Raji (cell line): ENCODE measurements around the gene AIRE.

Source experiments
- POLR2A ChIP-seq: IDR thresholded peaks from 2 replicates; pipeline ENCODE4 v1.6.1; 2011; ENCODE audit warnings: low read depth, low read length, control low read depth; ENCODE audit not compliant: insufficient read depth

The AIRE gene

DNA sequence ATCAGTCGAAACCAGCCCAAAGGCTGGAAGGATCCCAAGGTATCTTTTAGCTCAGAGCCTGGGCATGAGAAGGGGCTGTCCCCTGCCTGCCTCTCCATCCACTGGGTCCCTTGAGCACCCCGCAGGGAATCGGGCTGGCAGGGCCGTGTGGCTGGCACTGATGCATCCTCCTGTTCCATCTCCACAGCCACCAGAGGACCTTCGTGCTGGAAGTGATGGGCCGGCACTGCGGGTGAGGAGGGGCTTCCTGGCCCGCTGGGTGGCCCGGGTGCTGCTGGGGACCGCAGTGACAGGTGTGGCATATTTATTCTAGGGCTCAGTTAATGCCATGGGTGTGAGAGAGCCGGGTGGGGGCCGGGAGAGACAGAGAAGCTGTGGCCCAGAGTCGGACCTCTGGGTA lies 27.8 kb downstream of the AIRE start:
- no peak for TF ChIP-seq POLR2A

DNA sequence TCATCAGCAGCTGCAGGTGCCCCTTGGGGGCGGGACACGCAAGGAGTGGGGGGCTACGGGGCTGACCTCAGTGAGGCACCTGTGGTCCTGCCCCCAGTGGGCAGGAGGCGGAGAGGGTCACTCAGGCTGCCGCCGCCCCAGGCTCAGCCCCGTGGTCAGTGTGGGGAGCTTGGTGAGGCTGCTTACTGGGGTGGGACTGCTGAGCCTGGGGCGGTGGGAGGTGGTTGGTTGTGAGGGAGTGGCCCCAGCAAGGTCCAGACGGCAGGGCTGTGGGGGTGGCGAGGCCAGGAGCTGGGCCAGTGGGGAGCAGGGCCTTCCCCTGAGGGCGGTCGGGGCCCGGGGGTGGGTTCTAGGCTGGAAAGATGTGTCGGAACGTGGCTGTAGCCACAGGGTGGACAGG lies 28.5 kb downstream of the AIRE start:
- no peak for TF ChIP-seq POLR2A

- no peak for TF ChIP-seq POLR2A
These were observed 28.9 kb downstream of the AIRE start for GRCh38 chr21:44314561-44314960.

- TF ChIP-seq POLR2A = no peak
These were observed 30.1 kb downstream of the AIRE start for GRCh38 chr21:44315691-44316203.

DNA sequence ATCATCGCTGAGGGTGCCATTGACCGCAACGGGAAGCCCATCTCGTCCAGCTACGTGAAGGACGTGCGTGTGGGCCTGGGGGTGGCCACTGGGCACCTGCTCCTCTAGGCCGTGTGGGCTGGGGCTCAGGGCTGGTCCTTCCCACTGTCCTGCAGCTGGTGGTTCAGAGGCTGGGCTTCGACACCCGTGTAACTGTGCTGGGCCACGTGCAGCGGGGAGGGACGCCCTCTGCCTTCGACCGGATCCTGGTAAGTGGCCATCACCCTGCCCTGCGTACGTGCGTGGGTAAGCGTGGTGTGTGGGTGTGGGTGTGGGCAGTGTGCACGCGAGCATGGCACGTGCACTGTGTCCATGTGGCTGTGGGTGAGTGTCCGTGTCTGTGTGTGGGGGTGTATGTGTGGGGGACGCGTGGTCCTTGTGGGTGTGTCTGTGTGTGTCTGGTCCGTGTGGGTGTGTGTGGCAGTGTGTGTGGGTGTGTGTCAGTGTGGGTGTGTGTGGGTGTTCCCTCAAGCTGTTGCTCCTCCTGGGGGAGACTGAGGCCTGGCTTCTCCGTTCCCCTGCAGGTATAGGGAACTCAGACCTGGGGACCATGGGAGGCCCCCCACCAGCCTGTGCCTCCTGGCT lies 30.7 kb downstream of the AIRE start:
- TF ChIP-seq POLR2A = no peak

GRCh38 chr21:44317241-44317782 lies 31.6 kb downstream of the AIRE start:
- no peak for TF ChIP-seq POLR2A

DNA sequence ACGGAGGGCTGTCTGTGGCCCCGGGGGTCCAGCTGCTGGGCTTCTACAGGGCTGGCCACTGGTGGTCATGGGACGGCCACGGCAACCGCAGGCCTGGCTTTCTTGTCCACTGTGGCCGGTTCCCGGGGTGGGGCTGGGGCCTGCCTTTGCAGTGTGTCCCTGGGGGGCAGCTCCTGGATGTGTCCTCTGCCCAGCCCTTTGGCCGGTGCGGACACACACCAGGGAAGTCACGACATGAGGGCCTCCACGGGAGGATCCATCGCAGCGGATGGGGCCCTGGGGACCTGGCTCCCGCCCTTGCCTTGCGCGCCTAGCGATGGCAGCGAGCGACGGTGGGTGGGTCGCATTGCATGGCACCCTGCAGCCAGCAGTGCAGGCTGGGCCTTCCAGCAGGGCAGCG lies 32.2 kb downstream of the AIRE start:
- no peak for TF ChIP-seq POLR2A

DNA sequence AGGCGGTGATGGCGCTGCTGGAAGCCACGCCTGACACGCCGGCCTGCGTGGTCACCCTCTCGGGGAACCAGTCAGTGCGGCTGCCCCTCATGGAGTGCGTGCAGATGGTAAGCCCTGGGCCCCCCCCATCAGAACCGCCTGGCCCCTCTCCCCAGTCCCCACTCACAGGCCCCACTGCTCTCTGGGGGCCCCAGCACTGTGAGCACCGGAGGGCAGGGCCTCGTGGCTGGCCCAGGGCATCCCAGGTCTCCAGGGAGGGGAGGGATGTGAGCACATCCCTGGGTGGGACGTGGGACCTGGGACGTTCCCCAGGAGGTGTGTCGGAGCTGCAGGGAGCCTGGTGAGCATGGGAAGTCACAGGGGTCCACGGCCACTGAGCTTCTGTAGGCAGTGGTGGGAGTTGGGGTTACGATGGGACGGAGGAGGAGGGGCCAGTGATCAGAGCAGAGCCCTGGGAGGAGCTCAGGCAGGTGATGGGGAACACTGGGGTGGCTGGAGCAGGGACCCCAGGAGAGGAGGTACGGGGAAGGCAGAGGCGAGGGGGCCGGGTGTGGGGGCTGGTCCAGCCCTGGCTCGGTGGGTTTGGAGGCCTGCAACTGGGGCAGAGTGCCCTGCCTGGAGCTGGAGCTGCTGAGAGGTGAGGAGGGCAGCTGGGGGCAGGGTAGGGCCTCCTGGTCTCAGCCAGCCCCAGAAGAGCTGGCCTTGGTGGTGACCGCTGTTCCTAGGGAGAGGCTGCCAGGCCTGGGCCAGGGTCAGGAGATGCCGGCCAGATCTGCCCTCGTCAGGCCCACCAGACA lies 33.0 kb downstream of the AIRE start:
- no peak for TF ChIP-seq POLR2A

DNA sequence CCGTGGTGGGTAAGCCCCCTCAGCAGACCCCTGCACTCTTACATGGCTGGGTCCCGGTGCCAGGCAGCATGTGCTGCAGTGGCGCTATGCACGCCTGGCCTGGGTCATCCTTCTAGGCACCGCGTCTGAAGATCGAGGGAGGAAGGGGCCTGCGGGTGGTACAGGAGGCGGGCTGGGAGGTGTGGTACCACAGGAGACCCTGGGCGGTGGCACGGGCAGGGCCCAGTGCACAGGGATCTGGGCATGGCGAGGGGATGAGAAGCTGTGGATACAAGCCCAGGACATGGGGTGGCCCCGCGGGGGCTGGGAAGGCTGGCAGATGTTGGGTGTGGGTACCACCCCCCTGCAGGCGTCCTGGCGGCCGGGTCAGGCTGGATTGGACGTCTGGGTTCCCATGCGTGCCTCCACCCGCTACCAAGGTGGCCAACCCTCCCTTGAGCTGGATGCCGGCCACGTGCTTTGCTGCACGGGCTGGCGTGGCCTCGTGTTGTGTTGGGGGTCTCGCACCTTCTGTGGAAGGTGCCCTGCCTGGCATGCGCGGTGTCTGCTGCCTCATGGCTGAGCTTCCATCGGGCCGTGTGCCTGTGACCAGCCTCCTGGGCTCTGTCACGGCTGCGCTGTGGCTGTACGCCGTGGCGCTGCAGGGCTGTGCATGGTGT lies 33.9 kb downstream of the AIRE start:
- no peak for TF ChIP-seq POLR2A

- no peak for TF ChIP-seq POLR2A
These were observed 35.2 kb downstream of the AIRE start for GRCh38 chr21:44320847-44321246.

DNA sequence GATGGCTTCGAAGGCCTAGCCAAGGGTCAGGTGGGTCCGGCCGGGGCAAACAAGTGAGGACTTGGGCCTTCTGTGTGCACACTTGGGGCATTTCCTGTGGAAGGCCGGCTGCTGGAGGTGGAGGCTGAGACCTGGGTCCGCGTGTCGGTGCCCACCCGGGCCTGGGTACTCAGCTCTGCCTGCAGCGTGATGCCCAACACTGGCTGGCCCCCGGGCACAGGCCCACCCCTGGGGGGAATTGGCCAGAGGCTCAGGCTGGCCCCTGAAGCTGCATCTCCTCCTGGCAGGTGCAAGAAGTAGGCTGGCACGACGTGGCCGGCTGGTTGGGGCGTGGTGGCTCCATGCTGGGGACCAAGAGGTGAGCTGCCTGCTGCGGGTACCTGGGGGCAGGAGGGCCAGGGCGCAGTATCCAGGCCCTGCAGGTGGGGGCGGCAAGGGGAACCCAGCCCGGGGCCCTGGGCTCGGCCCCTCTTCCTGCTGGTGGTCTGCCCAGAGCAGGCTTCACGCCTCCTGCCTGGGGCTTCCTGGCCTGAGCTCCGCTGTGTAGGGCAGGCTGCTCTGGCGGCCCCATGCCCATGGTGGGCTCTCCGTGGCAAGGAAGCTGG lies 36.3 kb downstream of the AIRE start:
- no peak for TF ChIP-seq POLR2A

DNA sequence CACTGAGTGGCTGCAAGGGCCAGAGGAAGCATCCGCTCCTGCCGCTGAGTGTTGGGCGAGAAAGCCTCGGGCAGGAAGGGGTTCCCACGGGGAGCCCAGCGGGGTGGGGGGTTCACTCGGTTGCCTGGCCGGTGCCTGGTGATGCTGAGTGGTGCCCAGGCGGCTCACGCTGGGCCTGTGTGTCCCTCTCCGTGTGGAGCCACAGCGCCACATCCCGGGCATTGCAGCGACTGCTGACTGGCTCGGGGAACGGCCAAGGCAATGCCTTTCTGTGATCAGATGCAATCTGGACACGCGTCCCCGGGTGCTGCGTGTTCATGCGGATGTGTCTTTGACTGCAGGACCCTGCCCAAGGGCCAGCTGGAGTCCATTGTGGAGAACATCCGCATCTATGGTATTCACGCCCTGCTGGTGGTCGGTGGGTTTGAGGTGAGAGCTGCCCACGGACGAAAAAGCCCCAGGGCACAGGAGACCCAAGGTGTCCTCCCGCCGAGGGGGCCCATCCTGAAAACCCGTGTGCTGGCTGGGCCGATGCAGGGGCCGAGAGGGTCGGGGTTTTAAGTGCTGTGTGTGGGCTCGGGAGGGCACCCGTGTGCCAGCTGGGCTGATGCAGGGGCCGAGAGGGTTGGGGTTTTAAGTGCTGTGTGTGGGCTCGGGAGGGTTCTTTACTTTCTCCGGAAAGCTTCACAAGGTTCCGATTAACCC lies 37.1 kb downstream of the AIRE start:
- no peak for TF ChIP-seq POLR2A

GRCh38 chr21:44323591-44323990 lies 37.9 kb downstream of the AIRE start:
- TF ChIP-seq POLR2A = no peak

DNA sequence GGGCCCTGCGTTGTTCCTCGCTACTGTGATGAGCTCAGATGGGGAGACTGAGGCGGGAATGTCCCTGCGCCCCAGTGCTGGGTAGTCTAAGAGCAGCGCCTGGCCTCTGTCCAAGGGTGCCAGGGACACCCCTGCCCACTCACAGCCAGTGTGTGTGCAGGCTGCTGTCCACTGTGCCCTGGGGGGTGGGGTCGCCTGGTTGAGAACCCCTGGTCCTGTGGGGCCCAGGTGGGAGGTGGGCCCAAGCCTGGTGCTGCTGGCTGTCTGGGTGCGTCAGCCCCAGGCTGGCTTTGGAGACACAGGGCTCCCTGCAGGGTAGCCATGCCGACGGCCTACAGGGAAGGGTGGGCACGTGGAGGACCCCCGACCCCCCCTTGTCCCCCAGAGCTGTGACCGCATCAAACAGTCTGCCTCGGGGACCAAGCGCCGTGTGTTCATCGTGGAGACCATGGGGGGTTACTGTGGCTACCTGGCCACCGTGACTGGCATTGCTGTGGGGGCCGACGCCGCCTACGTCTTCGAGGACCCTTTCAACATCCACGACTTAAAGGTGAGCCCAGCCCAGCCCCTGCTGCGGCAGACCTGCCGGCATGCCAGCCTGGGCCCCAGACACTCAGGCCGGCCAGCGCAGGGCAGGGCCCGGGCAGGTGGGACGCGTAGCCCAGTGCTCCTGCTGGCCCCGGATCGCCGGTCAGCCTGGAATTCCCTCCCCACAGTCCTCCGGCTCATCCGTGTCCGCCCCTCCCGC lies 38.6 kb downstream of the AIRE start:
- TF ChIP-seq POLR2A = no peak

DNA sequence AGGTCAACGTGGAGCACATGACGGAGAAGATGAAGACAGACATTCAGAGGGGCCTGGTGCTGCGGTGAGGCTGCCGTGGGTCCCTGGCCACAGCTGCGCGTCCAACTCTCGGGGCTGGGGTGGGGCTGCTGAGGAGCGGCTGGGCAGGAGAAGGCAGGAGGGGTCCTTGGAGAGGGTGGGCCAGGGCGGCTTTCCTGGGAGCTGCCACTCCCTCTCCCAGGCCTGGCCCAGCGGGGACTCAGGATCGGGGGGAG lies 39.1 kb downstream of the AIRE start:
- no peak for TF ChIP-seq POLR2A
